AG09309 (cell line): ENCODE data around the gene TNRC6A.
"Not testable (repeated sequence)": the region's sequence is repeated elsewhere in the genome, so short reads cannot be mapped to it uniquely, and the experiment has no call there.

Source experiments
- DNase-seq: peaks from one replicate; pipeline ENCODE4 v3.0.0-alpha.2; 2010; ENCODE audit warnings: low read depth
- H3K4me3 ChIP-seq: 2 replicates; pipeline ENCODE4 v1.5.1; 2011; ENCODE audit warnings: mild to moderate bottlenecking, low read depth, low read length, moderate library complexity; ENCODE audit not compliant: control insufficient read depth
- CTCF ChIP-seq: IDR thresholded peaks from 2 replicates; pipeline ENCODE4 v1.5.1; 2011; ENCODE audit warnings: mild to moderate bottlenecking, low read depth, low read length, inconsistent platforms; ENCODE audit not compliant: insufficient read depth, control insufficient read depth; ENCODE audit errors: missing control alignments

Gene TNRC6A

DNA sequence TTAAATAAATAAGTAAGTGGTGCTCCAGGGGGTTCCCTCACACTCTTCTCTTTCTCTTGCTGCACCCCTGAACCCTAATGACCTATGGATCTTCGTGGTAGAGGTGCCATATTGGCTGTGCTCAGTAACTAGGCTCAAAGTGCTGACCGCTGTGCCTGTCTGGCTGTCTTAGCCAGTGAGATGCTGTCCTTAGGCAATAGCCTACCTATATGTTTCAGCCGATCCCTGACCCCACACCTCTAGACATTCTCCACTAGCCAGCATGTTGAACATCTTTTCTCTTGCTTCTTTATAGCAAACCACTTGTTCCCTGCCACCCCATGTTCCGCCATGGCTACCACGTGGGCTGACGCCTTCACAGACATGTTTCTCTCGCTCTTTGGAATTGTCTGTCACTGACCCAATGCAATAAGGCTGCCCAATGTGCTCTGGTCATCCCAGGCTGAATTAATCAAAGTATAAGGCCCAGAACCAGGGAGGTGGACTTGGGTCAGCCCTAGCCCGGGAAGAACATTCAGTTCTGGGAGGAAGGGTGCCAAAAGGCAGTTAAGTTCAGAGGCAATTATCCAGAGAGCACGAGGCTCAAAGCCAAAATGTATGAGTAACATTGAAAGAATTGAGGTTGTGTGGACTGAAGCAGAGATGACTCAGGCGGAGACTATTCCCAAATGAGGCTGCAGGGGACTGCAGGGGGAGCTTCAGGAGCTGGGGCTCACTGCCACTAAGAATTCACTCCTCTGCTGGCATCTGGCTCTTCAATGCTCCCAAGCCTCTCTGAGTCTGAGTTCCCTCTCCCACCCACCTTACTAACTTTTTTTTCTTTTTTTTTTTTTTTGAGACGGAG, 28.7 kb upstream of the TNRC6A start:
- no peak overlapping the region for H3K4me3 ChIP-seq
- peak; percentile 54 for TF ChIP-seq CTCF
- peak; percentile 98 for DNase-seq

GRCh38 chr16:24701521-24701951, 27.9 kb upstream of the TNRC6A start:
- no peak for TF ChIP-seq CTCF
- no peak for DNase-seq
- H3K4me3 ChIP-seq: no peak overlapping the region

- DNase-seq, H3K4me3 ChIP-seq: not testable (repeated sequence)
Measured at GRCh38 chr16:24707760-24708159, 21.7 kb upstream of the TNRC6A start.

DNA sequence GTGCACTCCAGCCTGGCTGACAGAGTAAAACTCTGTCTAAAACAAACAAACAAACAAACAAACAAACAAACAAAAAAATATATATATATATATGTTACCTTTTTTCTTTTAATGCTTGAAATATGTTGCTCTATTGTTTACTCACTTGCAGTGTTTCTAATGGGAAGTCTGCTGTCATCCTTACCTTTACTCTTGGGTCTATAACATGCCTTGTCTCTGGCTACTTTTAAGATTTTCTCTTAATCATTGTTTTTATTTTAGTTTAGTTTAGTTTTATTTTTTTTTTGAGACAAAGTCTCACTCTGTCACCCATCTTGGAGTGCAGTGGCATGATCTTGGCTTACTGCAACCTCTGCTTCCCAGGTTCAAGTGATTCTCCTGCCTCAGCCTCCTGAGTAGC, 16.1 kb upstream of the TNRC6A start:
- DNase-seq: no peak
- no peak overlapping the region for H3K4me3 ChIP-seq
- TF ChIP-seq CTCF: no peak

- DNase-seq: no peak
- H3K4me3 ChIP-seq: no peak overlapping the region
- no peak for TF ChIP-seq CTCF
Measured at GRCh38 chr16:24717411-24717810, 12.0 kb upstream of the TNRC6A start.

- TF ChIP-seq CTCF: no peak
- H3K4me3 ChIP-seq: no peak overlapping the region
- DNase-seq: no peak
Measured at GRCh38 chr16:24718967-24719521, 10.4 kb upstream of the TNRC6A start.

- no peak for TF ChIP-seq CTCF
- no peak for DNase-seq
- no peak overlapping the region for H3K4me3 ChIP-seq
Measured at GRCh38 chr16:24721830-24722238, 7.6 kb upstream of the TNRC6A start.
